ENCODE data around the gene CIRBP. TPM values are rescaled to one million over a fixed set of nuclear protein-coding genes. Genes with fewer than 3 reads are reported as not detected.
A peak's percentile ranks its signal among the peaks of the same experiment; 100 is the strongest.

The CIRBP gene
- total RNA-seq, 1 experiment from 2014 or later: 331 TPM

GRCh38 chr19:1241417-1242095 lies 27.6 kb upstream of the CIRBP start, which contains the start of gene ATP5F1D:
ATP5F1D (plus strand) TSS chr19:1241751; CDS start chr19:1241851, 100 bp downstream.
- DNase-seq: peak; percentile 92
- H3K36me3 ChIP-seq (ENCODE audit: control insufficient read depth, insufficient read depth, low read length): no peaks in the 10 kb centered on the region
- Mint-ChIP-seq H3K36me3 (ENCODE audit: insufficient read depth, unreplicated experiment) (peaks cover 16% of the 10 kb centered on the region), H3K4me3 (ENCODE audit: unreplicated experiment) (peak within 1 kb of the TSS; percentile 76), H3K9me3 (ENCODE audit: unreplicated experiment) (no peaks in the 10 kb centered on the region), H3K27me3 (ENCODE audit: insufficient read depth, unreplicated experiment) (no peaks in the 10 kb centered on the region), H3K27ac (ENCODE audit: unreplicated experiment) (peak within 1 kb of the TSS; percentile 81), H3K4me1 (ENCODE audit: low read depth, unreplicated experiment) (no peaks in the 10 kb centered on the region)
- no peaks in the 10 kb centered on the region for H3K9me3 ChIP-seq
- H3K4me1 ChIP-seq: peaks cover 43% of the 10 kb centered on the region
- intact Hi-C loops (cut with micrococcal nuclease; ENCODE audit: unreplicated experiment): no loop called here
- H3K4me3 ChIP-seq (ENCODE audit: low read depth, low read length): peak within 1 kb of the TSS; percentile 45
- H3K27me3 ChIP-seq (replicated peaks; ENCODE audit: control insufficient read depth, insufficient read depth, low read length): no peaks in the 10 kb centered on the region
- BruUV-seq (replicated peaks): no TSS peak
- CTCF ChIA-PET: interaction anchor here (0.6 to 2.1 kb wide), 4 partner anchors 19 to 27 kb away, joined by 3 to 23 read pairs (median 4); partner anchors contain the start of gene CIRBP
- POLR2A ChIA-PET: interaction anchor here (1.6 to 2.3 kb wide), 2 partner anchors 25 to 28 kb away, joined by 8 to 30 read pairs; partner anchors contain the start of gene CIRBP
- no peak for TF ChIP-seq CTCF (IDR thresholded peaks at IDR 0.05; ENCODE audit: insufficient read depth in 1 of 2, low read depth in 1 of 2, low read length in 1 of 2, severe bottlenecking in 1 of 2, unreplicated experiment in 1 of 2)

GRCh38 chr19:1243768-1244692 lies 25.1 kb upstream of the CIRBP start:
- TF ChIP-seq CTCF (IDR thresholded peaks at IDR 0.05; ENCODE audit: insufficient read depth in 1 of 2, low read depth in 1 of 2, low read length in 1 of 2, severe bottlenecking in 1 of 2, unreplicated experiment in 1 of 2): peak; percentile 87 to 95
- Mint-ChIP-seq H3K27ac (ENCODE audit: unreplicated experiment) (no peak overlapping the region), H3K4me3 (ENCODE audit: unreplicated experiment) (no peak overlapping the region), H3K27me3 (ENCODE audit: insufficient read depth, unreplicated experiment) (no peaks in the 10 kb centered on the region), H3K36me3 (ENCODE audit: insufficient read depth, unreplicated experiment) (peaks cover 25% of the 10 kb centered on the region), H3K9me3 (ENCODE audit: unreplicated experiment) (no peaks in the 10 kb centered on the region), H3K4me1 (ENCODE audit: low read depth, unreplicated experiment) (no peaks in the 10 kb centered on the region)
- ChIA-PET POLR2A (interaction anchor here (0.5 to 4.4 kb wide), 8 partner anchors 10 to 217 kb away, joined by 3 to 110 read pairs (median 6); partner anchors contain the start of genes CIRBP, CNN2 and FAM174C), CTCF (interaction anchor here (0.6 to 3.4 kb wide), 16 partner anchors 9 to 186 kb away, joined by 3 to 440 read pairs (median 4); partner anchors contain the start of genes CIRBP and FAM174C)
- Histone ChIP-seq H3K4me1 (peaks cover 48% of the 10 kb centered on the region), H3K36me3 (ENCODE audit: control insufficient read depth, insufficient read depth, low read length) (no peaks in the 10 kb centered on the region), H3K4me3 (ENCODE audit: low read depth, low read length) (no peak overlapping the region), H3K9me3 (no peaks in the 10 kb centered on the region), H3K27me3 (replicated peaks; ENCODE audit: control insufficient read depth, insufficient read depth, low read length) (no peaks in the 10 kb centered on the region)
- no TSS peak for BruUV-seq (replicated peaks)
- intact Hi-C loops (cut with micrococcal nuclease; ENCODE audit: unreplicated experiment): loop anchor here (1.0 kb wide), 1 partner anchor 25 kb away; the partner anchor contains the start of gene CIRBP
- peak; percentile 74 to 87 for DNase-seq
